Eye (tissue), 1 donor: Measurements from ENCODE around the gene SPRR2G.
"Not testable (repeated sequence)": the region's sequence is repeated elsewhere in the genome, so short reads cannot be mapped to it uniquely, and the experiment has no call there.

ENCODE experiments used
- DNase-seq: peaks from one replicate; pipeline ENCODE4 v3.0.0-alpha.2; 2015

The SPRR2G gene

GRCh38 chr1:153150846-153151245, at the start of gene SPRR2G:
TSS of gene SPRR2G (minus strand) at chr1:153150890. CDS start at chr1:153150110, 780 bp downstream.
- DNase-seq: no peak

DNA sequence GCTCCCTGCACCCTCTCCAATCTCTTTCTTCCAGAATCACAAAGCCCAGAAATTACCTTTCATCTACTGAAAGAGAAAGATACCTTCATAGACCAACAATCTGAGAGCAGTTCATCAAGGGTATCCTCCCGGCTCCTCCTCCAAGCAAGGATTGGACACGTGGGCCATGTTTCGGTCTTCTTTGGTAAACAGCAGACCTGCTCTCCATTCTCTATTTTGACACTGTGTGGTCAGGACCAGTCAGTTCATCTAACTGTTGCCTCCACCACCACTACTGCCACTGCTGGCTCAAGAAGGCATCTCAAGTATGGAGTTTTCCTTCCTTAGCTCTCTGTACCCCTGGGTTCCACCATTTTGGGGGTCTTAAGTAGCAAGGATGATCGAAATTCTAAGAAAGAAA, 44.5 kb upstream of the SPRR2G start:
- no peak for DNase-seq

DNA sequence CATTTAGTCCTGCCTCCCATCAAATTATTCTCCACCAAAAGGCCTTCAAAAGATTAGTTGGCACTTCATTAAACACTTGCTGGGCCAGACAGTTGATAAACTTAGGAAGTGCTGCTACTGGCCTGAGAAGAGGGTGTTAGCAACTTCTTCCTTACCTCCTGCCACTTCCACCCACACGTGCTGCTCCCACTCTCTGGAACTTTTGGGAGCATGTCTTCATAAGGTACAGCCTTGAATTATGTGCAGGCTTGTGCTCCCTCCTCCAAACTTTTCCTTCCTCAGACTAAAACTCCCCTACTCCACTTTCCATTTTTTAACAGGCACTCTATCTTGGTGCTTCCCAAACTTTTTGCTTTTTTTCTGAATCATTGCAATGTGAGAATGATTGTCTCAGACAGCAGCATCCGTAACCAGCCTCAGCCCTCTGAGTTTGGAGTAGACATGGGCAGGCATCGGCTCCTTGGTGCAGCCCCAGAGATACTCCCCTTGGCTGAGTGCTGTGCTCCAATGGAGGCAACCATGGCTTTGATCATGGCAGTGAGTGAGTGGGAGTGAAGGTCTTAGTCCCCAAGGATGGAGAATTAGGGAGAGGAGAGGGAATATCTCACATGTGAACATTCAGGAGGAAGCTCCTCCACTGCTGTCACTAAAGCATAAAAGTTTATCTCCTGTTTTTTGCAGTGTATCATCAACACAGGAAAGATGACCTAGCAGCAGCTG, 43.8 kb upstream of the SPRR2G start:
- no peak for DNase-seq

DNA sequence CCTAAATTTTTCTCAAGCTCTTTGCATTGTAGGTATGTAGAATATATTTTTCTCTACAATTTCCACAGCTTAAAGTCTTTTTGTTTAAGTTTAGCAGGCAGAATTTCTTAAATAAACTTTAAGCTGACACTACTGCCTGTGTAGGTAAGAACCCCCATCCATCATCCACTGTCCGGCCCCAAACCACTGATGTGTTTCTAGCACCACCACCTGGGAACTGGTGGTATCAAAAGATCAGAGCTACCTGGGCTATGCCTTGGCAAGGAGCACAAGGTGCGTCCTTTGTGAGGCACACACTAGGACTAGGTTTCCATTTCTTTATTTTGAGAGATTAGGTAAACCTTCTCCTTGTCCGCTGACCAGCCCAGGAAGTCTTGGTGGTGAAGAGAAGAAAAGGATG, 42.0 kb upstream of the SPRR2G start:
- peak; percentile 35 for DNase-seq

- DNase-seq: no peak
Observed at GRCh38 chr1:153190373-153190772, 39.7 kb upstream of the SPRR2G start.

DNA sequence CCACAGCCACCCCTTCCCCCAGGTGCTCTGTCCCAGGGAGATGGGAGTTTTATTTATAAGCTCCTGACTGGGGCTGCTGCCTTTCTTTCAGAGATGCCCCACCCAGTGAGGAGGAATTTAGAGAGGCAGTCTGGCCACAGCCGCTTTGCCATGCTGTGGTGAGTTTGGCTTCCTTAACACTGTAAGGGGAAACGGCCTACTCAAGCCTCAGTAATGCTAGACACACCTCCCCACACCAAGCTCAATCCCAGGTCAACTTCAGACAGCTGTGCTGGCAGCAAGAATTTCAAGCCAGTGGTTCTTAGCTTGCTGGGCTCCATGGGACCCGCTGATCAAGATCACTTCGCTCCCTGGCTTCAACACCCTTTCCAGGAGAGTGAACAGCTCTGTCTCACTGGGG, 37.6 kb upstream of the SPRR2G start:
- not testable (repeated sequence) for DNase-seq

- DNase-seq: no peak
Observed at GRCh38 chr1:153180556-153180955, 29.9 kb upstream of the SPRR2G start.

DNA sequence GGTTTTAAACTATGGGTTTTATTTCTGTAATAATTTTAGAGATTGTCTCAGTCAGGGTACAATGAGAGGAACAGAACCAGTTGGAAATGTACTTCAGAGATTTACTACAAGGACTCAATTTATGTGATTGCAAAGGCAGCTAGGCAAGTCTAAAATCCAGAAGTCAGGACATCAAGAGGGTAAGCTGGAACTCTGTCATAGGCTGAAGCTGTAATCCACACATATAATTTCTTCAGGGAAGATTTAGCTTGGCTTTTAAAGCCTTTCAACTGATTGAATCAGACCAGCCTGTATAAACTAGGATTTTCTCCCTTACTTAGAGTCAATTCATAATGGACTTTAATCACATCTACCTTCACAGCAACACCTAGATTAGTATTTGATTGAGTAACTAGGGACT, 28.2 kb upstream of the SPRR2G start:
- no peak for DNase-seq

- DNase-seq: peak; percentile 7
Observed at GRCh38 chr1:153174624-153175023, 23.9 kb upstream of the SPRR2G start.

DNA sequence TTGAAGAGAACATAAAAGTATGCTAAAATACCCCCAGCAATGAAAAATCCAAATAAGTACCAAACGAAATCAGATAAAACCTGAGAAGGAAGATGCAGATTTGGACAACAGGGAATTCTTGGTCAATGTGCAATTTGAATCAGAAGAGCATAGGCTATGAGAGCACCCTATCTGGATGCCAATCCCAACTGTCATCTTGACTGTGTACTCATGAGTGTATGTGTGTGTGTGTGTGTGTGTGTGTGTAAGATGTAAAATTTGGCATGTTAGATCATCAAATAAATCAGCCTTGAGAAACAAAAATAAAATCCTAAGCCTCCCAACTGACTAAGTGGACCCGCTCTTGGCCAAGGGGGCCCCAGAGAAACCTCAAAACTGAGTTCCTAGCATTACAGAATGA, 18.0 kb upstream of the SPRR2G start:
- no peak for DNase-seq

DNA sequence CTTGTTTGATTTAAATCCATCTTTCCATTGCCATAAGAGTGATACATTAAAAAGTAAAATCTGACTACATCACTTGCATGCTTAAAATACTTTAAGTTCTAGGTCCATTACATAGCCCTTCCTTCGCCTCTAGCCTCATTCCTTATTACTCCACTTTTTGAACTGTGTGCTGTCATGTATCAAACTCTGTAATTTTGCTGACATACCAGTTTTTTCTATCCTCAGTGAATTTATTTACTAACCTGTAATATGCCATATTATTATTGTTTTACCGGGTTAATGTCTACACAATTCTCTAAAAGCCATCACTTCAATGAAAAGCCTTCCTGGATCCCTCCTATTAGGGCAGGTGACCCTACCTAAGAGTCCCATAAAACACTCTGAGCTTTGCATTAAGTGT, 4.9 kb upstream of the SPRR2G start:
- no peak for DNase-seq

GRCh38 chr1:153152481-153152880, 1.8 kb upstream of the SPRR2G start:
- DNase-seq: no peak

- DNase-seq: no peak
Observed at GRCh38 chr1:153141377-153141776, 9.3 kb downstream of the SPRR2G start.

- DNase-seq: no peak
Observed at GRCh38 chr1:153140484-153140883, 10.2 kb downstream of the SPRR2G start.

DNA sequence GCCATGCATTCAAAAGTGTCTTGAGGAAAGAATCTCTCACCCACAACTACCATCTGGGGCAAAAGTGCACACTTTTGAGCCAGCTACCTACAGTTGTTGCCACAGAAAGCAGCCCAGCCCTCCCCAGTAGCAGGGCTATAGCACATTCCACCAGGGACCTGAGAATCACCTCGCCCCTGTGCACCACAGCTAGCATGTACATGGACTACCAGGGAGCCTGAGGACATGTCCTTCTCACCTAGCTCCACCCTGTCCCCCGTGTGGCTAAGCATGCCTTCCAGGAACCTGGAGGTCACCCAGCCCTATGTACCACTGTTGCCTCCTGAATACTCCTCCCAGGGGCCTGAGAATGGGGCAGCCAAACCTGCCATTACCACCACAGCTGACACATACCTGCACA, 16.9 kb downstream of the SPRR2G start:
- no peak for DNase-seq

- no peak for DNase-seq
Observed at GRCh38 chr1:153133267-153133666, 17.4 kb downstream of the SPRR2G start.

GRCh38 chr1:153128688-153129087, 22.0 kb downstream of the SPRR2G start:
- not testable (repeated sequence) for DNase-seq

- no peak for DNase-seq
Observed at GRCh38 chr1:153127296-153127695, 23.4 kb downstream of the SPRR2G start.

GRCh38 chr1:153125536-153125935, 25.2 kb downstream of the SPRR2G start:
- DNase-seq: no peak

- not testable (repeated sequence) for DNase-seq
Observed at GRCh38 chr1:153123793-153124192, 26.9 kb downstream of the SPRR2G start.

DNA sequence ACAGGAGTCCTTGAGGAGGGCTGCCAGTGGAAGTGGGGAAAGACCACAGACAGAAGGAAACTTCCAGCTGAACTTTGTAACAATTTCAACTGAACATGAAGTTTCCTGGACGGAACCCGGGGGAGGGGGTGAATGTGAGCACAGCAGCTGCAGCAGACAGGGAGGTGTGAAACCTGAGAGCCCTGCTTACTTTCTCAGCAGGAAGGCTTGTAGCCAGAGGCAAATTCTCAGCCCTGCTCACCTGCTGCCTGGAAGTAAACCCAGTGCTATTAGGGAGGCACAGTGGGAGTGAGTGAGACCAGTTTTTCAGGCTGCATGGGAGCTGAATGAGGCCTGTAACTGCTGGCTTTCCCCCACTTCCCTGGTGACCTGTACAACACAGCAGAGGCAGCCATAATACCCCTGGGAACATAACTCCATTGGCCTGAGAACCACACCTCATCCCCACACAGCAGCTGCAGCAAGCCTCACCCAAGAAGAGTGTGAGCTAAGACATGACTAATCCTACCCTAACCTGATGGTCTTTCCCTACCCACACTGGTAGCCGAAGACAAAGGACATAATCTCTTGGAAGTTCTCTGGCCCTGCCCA, 27.8 kb downstream of the SPRR2G start:
- DNase-seq: peak; percentile 42

DNA sequence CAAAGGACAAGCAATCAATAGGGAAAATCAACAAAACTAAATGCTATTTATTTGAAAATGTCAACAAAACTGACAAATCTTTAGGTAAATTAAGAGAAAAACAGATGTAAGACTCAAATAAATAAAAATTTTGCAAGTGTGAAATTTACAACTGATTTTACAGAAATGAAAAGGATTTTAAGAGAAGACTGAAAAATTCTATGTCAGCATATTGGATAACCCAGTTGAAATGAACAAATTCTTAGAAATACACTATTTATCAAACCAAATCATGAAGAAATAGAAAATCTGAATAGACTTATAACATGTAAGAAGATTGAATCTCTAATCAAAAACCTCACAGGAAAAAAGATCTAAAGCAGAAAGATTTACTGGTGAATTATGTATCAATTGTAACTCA, 29.7 kb downstream of the SPRR2G start:
- DNase-seq: no peak

DNA sequence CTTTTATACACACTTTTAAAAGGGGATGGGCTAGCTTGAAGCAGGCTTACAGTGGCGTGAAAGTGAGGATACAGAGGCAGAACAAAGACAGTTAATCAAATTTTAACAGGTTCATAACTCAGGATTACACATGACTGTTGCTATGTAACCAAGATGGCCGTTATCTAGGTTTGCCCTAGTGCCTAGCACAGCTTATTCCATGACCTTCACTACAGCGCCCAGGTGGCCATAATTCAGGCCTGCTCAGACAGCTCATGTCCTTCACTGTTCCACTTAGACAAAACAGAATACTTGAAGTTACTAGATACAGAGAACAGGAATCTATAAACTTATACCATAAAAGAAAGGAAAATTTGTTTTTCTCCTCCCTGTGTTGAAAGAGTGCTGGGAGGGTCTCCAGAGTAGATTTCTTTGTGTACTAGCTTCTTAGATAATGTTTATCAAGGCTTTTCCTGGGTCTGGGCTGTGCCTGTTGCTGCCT, 31.2 kb downstream of the SPRR2G start:
- no peak for DNase-seq

- DNase-seq: not testable (repeated sequence)
Observed at GRCh38 chr1:153115264-153115663, 35.4 kb downstream of the SPRR2G start.

DNA sequence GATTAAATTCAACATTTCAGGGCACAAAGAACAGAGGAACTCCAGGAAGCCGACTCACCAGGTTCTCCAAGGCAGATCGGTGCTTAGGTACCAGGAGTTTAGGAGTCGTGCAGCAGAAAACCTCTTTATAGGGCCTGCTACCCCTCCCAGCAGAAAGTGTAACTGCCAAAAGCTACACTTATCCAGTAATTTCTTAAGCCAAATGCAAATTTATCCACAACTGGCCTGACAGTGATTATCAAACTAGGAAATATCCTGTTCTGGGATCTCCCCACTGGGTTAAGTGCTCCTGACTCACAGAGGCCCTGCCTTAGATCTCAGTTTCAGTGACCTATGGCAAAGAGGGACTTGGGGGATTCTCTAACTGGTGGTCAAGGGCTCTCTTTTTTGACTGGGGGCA, 37.3 kb downstream of the SPRR2G start, which contains the start of gene SPRR2F:
Gene SPRR2F, minus strand, starts transcription at position 101 of the 400 bp plus-strand sequence. CDS start 783 bp downstream, outside the sequence.
- DNase-seq: no peak
